SK-N-SH treated with all-trans-retinoic acid at 6 μM for 48 hours (cell line): Measurements from ENCODE around the gene CYB5A.

Experiments
- ATAC-seq: fragments of 200-7000 bp; cut with Tn5 transposase; 3 replicates; pipeline ENCODE4 v1.9.1; 2020; ENCODE audit warnings: mild to moderate bottlenecking, moderate library complexity
- ARNTL ChIP-seq: fragments of 450-650 bp; formaldehyde crosslinking; IDR thresholded peaks from 2 replicates; pipeline ENCODE4 v1.5.0; 2020; ENCODE audit warnings: low read depth, mild to moderate bottlenecking, moderate library complexity, borderline replicate concordance
- CREB5 ChIP-seq: fragments of 250-450 bp; sonication (Bioruptor Pico); IDR thresholded peaks from 2 replicates; pipeline ENCODE4 v1.5.1; 2020; ENCODE audit warnings: low read depth, mild to moderate bottlenecking, moderate library complexity
- ESRRG ChIP-seq: fragments of 250-450 bp; sonication (Bioruptor Pico); IDR thresholded peaks from 2 replicates; pipeline ENCODE4 v1.6.1; 2021; ENCODE audit warnings: mild to moderate bottlenecking
- GLIS3 ChIP-seq: fragments of 250-450 bp; sonication (Bioruptor Pico); IDR thresholded peaks from 2 replicates; pipeline ENCODE4 v1.5.0; 2020; ENCODE audit warnings: mild to moderate bottlenecking, moderate library complexity
- ISL1 ChIP-seq: fragments of 250-450 bp; sonication (Bioruptor Pico); IDR thresholded peaks from 2 replicates; pipeline ENCODE4 v2.1.2; 2022; ENCODE audit warnings: mild to moderate bottlenecking, moderate library complexity
- OSR1 ChIP-seq: fragments of 250-450 bp; sonication (Bioruptor Pico); IDR thresholded peaks from 2 replicates; pipeline ENCODE4 v1.8.0; 2022; ENCODE audit warnings: moderate library complexity, mild to moderate bottlenecking, inconsistent platforms
- PATZ1 ChIP-seq: fragments of 250-450 bp; sonication (Bioruptor Pico); IDR thresholded peaks from 2 replicates; pipeline ENCODE4 v1.8.0; 2020; ENCODE audit warnings: mild to moderate bottlenecking, moderate library complexity, borderline replicate concordance
- POU6F1 ChIP-seq: fragments of 250-450 bp; sonication (Bioruptor Pico); IDR thresholded peaks from 2 replicates; pipeline ENCODE4 v1.8.0; 2021; ENCODE audit warnings: low read depth, mild to moderate bottlenecking, moderate library complexity, borderline replicate concordance
- PPARA ChIP-seq: fragments of 250-450 bp; sonication (Bioruptor Pico); IDR thresholded peaks from 2 replicates; pipeline ENCODE4 v1.5.0; 2020; ENCODE audit warnings: mild to moderate bottlenecking, borderline replicate concordance
- RARB ChIP-seq: fragments of 250-450 bp; sonication (Bioruptor Pico); IDR thresholded peaks from 2 replicates; pipeline ENCODE4 v1.8.0; 2021; ENCODE audit warnings: mild to moderate bottlenecking, moderate library complexity
- SNAI2 ChIP-seq: fragments of 250-450 bp; sonication (Bioruptor Pico); IDR thresholded peaks from 2 replicates; pipeline ENCODE4 v1.5.0; 2020; ENCODE audit warnings: mild to moderate bottlenecking, moderate library complexity
- TCF4 ChIP-seq: fragments of 250-450 bp; sonication (Bioruptor Pico); IDR thresholded peaks from 2 replicates; pipeline ENCODE4 v1.8.0; 2021; ENCODE audit warnings: mild to moderate bottlenecking, moderate library complexity, borderline replicate concordance
- ZC3H10 ChIP-seq: fragments of 250-450 bp; sonication (Bioruptor Pico); IDR thresholded peaks from 2 replicates; pipeline ENCODE4 v1.5.1; 2021; ENCODE audit warnings: mild to moderate bottlenecking, moderate library complexity
- ZFP3 ChIP-seq: fragments of 250-450 bp; sonication (Bioruptor Pico); IDR thresholded peaks from 2 replicates; pipeline ENCODE4 v1.5.0; 2020; ENCODE audit warnings: mild to moderate bottlenecking, moderate library complexity
- ZNF70 ChIP-seq: fragments of 450-650 bp; formaldehyde crosslinking; IDR thresholded peaks from 2 replicates; pipeline ENCODE4 v1.5.0; 2020; ENCODE audit warnings: mild to moderate bottlenecking, moderate library complexity
- TF ChIP-seq, protein P1 (sequence below): fragments of 250-450 bp; sonication (Bioruptor Pico); IDR thresholded peaks from 2 replicates; pipeline ENCODE4 v1.5.0; 2020; ENCODE audit warnings: mild to moderate bottlenecking, moderate library complexity
- TF ChIP-seq, protein P2 (sequence below): fragments of 250-450 bp; sonication (Bioruptor Pico); IDR thresholded peaks from 2 replicates; pipeline ENCODE4 v1.5.1; 2021; ENCODE audit warnings: mild to moderate bottlenecking, moderate library complexity

The CYB5A gene

GRCh38 chr18:74259347-74259746, 32.4 kb downstream of the CYB5A start:
- no peak for ATAC-seq

DNA sequence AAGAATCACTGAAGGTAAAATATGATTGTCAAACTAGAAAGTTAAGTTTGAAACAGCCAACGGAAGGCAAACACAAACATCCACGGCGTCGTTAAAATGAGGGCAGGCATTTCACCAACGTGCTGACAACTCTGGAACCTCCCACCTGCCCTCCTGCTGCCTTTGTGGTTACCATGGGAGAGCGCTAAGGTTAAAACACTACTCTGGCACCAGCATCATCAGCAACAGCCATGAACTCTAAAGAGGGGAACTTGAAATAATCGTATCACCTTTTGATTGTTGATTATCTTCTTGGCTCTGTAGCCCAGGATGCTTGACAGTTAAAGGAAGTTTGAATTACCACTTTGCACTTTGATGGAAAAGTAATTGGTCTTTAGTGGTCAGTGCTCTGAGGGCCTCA, 34.7 kb downstream of the CYB5A start:
- ATAC-seq = no peak
- no peak for TF ChIP-seq OSR1
- TF ChIP-seq CREB5 (CRISPR knock-in tag) = no peak
- no peak for TF ChIP-seq PATZ1
- no peak for TF ChIP-seq TCF4
- TF ChIP-seq ISL1 (CRISPR knock-in tag) = no peak
- no peak for TF ChIP-seq PPARA (CRISPR knock-in tag)

More at GRCh38 chr18:74259347-74259746, 32.4 kb downstream of the CYB5A start:
- TF ChIP-seq ISL1 (CRISPR knock-in tag) = no peak

GRCh38 chr18:74256190-74256589, 35.6 kb downstream of the CYB5A start:
- TF ChIP-seq GLIS3 (CRISPR knock-in tag) = no peak
- TF ChIP-seq RARB (CRISPR knock-in tag) = no peak
- TF ChIP-seq, protein P1, sequence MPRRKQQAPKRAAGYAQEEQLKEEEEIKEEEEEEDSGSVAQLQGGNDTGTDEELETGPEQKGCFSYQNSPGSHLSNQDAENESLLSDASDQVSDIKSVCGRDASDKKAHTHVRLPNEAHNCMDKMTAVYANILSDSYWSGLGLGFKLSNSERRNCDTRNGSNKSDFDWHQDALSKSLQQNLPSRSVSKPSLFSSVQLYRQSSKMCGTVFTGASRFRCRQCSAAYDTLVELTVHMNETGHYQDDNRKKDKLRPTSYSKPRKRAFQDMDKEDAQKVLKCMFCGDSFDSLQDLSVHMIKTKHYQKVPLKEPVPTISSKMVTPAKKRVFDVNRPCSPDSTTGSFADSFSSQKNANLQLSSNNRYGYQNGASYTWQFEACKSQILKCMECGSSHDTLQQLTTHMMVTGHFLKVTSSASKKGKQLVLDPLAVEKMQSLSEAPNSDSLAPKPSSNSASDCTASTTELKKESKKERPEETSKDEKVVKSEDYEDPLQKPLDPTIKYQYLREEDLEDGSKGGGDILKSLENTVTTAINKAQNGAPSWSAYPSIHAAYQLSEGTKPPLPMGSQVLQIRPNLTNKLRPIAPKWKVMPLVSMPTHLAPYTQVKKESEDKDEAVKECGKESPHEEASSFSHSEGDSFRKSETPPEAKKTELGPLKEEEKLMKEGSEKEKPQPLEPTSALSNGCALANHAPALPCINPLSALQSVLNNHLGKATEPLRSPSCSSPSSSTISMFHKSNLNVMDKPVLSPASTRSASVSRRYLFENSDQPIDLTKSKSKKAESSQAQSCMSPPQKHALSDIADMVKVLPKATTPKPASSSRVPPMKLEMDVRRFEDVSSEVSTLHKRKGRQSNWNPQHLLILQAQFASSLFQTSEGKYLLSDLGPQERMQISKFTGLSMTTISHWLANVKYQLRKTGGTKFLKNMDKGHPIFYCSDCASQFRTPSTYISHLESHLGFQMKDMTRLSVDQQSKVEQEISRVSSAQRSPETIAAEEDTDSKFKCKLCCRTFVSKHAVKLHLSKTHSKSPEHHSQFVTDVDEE (CRISPR knock-in tag) = peak; percentile 81
- TF ChIP-seq ZNF70 = peak; percentile 52; the same call in 1 of the 2 replicates
- no peak for TF ChIP-seq ZC3H10 (CRISPR knock-in tag)
- TF ChIP-seq ESRRG (CRISPR knock-in tag) = no peak
- peak; percentile 64; the same call in 1 of the 2 replicates for TF ChIP-seq TCF4
- TF ChIP-seq PATZ1 = no peak

DNA sequence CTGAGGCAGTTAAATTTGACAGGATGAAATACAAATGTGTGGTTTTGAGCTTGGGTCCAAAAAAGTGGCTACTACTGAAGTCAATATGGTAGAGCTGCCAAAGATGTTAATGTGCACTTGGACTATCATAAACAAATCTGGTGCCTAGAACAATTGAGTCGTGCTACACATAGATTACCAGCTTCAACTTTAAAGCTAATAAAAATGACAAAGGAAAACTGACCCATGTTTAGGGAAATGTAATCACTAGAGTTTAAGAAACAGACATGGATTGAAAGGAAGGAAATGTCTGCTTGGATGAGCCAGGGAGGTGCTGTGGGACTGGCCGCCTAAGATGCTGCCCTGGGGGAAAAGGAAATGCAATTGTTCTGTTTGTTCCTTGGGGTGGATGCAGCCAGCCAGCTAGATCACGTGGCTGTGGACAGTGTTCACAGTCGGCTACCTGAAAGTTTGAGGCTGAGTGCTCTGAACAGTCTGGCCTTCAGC, 36.6 kb downstream of the CYB5A start:
- ATAC-seq = no peak
- TF ChIP-seq PATZ1 (no peak), ZC3H10 (CRISPR knock-in tag) (no peak), ZFP3 (CRISPR knock-in tag) (no peak), ARNTL (CRISPR knock-in tag) (no peak), POU6F1 (CRISPR knock-in tag) (no peak), ZNF70 (no peak), PPARA (CRISPR knock-in tag) (no peak), SNAI2 (CRISPR knock-in tag) (no peak), TCF4 (no peak), OSR1 (no peak), ISL1 (CRISPR knock-in tag) (no peak)
- TF ChIP-seq, protein P2, sequence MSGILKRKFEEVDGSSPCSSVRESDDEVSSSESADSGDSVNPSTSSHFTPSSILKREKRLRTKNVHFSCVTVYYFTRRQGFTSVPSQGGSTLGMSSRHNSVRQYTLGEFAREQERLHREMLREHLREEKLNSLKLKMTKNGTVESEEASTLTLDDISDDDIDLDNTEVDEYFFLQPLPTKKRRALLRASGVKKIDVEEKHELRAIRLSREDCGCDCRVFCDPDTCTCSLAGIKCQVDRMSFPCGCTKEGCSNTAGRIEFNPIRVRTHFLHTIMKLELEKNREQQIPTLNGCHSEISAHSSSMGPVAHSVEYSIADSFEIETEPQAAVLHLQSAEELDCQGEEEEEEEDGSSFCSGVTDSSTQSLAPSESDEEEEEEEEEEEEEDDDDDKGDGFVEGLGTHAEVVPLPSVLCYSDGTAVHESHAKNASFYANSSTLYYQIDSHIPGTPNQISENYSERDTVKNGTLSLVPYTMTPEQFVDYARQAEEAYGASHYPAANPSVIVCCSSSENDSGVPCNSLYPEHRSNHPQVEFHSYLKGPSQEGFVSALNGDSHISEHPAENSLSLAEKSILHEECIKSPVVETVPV = no peak
- TF ChIP-seq, protein P1 (CRISPR knock-in tag) = no peak

More at GRCh38 chr18:74256190-74256589, 35.6 kb downstream of the CYB5A start:
- ATAC-seq = peak; percentile 32; the same call in 1 of the 3 replicates
